ENCODE results near the gene DZIP1.
"Not testable (repeated sequence)": the region's sequence is repeated elsewhere in the genome, so short reads cannot be mapped to it uniquely, and the experiment has no call there.

DZIP1 gene

DNA sequence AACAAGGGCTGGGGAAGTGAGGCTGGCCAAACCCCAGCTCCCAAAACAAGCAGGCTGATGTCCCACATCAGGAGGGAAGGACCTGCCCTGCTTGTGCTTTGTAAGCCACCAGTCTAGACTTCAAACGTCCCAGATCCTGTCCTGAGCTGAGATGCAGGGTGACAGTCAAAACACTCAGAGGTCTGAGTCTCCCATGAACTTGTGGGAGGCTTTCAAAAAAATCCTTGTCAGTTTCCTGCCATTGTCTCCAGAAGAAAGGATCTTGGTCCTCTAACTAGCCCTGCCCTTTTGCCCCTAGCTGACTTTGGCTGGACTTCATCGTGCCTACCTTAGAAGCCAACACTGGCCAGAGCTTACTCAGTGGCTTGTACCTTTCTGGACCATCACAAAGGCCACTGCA is 43.3 kb downstream of the DZIP1 start:
- DNase-seq: no peak

DNA sequence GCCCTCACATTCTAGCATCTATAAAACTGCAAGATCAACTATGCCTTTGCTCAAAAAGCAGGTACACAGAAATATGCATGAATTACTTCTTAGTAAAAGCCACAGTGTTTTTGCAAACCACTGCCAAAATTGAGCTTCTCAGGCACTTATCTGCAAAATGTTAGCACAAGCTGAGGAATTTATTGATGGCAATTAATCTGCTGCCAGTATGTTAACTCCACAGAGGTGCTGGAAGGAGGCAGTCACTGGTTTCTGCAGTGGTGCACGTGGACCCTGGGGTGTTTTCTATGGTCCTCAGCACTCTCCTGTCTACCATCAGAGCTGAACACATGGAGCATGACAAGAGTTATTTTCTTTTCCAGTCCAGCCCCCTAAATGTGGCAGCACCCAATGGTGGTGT is 47.8 kb downstream of the DZIP1 start:
- no peak for DNase-seq

GRCh38 chr13:95593462-95593861 is 51.0 kb downstream of the DZIP1 start:
- no peak for DNase-seq

GRCh38 chr13:95588721-95589120 is 55.8 kb downstream of the DZIP1 start:
- no peak for DNase-seq

DNA sequence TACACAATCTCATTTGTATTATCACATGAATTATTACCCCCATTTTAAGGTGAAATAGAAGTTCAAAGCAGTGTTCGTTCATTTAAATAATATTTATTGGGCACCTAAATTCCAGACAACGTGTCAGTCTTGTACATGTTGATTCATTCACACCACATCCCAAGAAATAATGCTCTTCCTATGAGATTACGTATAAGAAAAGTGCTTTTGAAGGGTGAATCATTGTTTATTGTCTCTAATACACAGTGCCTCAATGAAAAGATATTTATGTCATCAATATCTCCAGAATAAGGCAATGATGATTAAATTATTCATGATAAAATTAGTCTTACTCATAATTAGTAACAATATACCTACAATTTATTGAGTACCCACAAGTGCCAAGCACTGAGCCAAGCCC is 56.4 kb downstream of the DZIP1 start:
- DNase-seq: no peak

- DNase-seq: no peak
Measured at GRCh38 chr13:95585867-95586266, 58.6 kb downstream of the DZIP1 start.

DNA sequence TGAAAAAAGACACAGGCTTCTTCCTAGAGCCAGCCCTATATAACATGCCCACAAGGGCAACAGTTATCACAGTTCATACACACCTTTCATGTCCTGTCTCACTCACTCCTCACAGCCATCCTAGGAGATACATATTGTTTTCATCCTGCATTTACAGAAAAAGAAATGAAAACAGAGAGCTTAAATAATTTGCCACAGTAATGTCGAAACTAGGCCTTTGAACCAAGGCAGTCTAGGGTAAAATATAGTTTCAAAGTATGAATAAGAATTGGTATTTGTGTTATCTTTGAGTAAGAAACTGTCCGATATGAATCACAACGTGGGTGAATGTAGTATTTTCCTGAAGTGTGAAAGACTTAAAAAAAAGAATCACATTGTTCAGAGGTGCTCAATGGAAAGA is 65.2 kb downstream of the DZIP1 start:
- no peak for DNase-seq

DNA sequence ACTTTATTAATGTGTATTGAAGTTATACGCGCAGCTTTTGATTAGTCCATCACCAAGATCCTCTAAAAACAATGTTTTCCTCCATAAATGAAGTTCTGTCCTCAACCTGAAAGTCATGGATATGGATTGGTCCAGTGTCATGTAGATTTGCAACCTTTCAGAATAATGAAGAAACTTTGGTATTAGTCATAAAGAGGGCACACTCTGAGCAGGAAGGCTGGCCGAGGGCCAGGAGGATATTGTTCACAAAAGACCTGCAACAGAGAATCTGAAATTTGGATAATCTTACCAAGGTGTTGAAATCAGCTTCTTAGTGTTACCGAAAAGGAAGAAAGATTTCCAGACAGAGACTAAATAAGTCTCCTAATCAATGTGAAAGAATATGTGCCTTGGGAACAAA is 71.3 kb downstream of the DZIP1 start:
- DNase-seq: no peak

- DNase-seq: no peak
Measured at GRCh38 chr13:95571941-95572340, 72.6 kb downstream of the DZIP1 start.

DNA sequence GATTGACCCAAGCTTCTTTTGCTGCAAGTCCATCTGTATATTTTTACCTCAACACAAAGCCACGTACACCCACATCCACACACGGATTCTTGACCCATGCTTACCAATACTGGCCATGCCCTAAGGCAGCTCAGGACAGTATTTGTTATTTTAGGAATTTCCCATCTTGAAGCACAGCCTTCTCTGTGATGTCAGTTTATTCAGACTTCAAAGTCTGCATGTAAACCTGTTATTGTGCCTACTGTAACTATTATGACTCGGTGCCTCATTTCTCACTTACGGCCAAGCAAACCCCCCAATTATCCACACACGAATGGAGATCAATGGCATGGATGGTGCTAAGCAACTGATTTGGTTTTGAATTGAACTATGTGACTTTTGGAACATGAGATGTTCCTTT is 74.5 kb downstream of the DZIP1 start:
- no peak for DNase-seq

DNA sequence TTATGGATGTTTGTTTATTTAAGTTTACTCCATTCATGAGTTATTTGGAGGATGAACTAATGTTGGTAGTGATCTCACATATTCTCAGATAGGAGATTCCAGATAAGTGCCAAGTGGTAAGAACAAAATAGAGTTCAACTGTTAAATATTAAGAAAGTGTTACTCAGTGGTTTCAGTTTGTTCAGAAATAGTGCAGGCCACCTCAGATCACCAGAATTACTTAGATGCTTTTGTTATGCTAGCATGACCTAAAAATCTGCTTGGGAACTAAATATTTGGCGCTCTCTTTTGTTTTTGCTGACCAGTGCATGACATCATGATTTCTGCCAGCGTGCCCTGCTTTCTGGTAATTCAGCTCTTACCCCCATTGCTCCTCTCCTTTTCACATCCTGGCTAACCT is 76.4 kb downstream of the DZIP1 start:
- DNase-seq: no peak

GRCh38 chr13:95565758-95566157 is 78.7 kb downstream of the DZIP1 start:
- DNase-seq: not testable (repeated sequence)

- DNase-seq: no peak
Measured at GRCh38 chr13:95564733-95565291, 79.7 kb downstream of the DZIP1 start.

- no peak for DNase-seq
Measured at GRCh38 chr13:95564091-95564490, 80.4 kb downstream of the DZIP1 start.

DNA sequence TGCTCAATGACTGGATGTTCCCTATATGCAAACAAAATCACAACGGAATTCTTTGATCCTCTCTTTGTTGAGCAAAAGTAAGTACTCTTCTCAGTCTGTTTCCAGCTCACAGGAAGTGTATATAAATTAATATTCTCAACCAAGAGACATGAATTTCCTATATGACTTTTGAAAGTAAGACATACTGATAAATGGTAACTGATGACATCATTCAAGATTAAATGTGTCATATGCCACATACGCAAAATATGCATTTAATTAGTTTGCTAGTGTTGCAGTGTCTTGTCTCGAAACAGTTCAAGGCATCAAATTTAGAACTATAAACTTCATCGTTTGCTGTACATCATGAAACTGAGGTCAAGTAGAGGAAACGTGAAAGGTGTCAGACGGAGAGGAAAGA is 84.1 kb downstream of the DZIP1 start:
- DNase-seq: no peak

- no peak for DNase-seq
Measured at GRCh38 chr13:95559100-95559499, 85.4 kb downstream of the DZIP1 start.

DNA sequence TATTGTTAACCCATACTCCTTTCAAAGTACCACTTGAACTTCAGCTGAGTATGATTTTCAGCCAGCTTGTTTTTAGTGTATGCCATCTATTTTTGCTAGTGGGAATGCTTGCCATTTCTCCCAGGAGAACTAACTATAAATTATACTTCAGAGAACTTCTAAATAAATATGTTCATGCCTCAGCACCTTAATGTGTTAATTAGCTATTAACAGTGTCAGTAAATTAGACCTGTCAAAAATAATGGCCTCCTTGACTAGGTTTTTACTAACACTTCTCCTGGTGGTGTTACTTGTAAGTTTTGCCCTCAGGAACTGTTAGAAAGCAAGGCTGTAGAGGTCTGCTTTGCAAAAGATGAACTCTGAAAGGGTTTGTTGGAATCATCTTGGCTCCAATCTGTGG is 87.5 kb downstream of the DZIP1 start:
- no peak for DNase-seq

DNA sequence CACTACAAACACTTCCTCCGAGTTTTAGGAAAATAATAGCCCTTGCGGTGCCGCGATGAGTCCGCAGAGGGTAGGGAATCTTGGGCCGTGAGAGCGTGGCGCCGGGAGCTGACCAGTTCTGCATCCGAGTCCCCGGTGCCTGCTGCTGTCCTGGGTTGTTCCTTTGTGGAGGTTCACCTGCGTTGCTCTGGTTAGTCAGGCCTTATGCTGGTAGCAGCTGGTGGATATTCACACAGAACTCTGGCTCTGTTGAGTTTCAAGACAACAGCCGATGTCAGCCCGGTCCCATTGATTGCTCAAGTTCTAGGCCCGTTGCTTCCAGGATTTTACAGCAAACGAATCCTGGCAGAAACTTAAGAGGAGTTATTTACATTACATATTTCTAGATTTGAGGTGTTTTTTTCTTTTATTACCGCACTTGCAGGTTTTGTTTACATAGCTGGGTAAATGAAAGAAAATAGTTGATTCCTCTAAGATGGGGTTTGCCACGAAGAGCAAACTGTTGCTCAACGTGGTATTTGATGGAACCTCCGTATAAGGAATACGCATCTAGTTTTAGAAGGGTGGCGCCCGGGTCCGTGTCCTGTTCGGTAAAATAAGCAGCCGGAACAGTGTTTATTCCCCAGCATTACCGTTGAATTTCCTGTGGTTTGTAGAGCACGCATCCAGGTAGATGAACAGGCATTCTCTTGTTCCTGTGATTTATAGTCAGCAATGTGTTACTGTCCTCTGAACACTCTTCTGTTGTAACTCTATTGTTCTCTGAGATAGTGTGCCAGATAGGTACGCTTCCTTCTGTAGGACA is 90.7 kb downstream of the DZIP1 start:
- no peak for DNase-seq

- no peak for DNase-seq
Measured at GRCh38 chr13:95552539-95553441, 91.7 kb downstream of the DZIP1 start, which contains the start of gene CLDN10. TSS of gene CLDN10 (plus strand) at chr13:95552720. CDS start at chr13:95552754, 34 bp downstream.

GRCh38 chr13:95552208-95552538 is 92.3 kb downstream of the DZIP1 start:
- no peak for DNase-seq

DNA sequence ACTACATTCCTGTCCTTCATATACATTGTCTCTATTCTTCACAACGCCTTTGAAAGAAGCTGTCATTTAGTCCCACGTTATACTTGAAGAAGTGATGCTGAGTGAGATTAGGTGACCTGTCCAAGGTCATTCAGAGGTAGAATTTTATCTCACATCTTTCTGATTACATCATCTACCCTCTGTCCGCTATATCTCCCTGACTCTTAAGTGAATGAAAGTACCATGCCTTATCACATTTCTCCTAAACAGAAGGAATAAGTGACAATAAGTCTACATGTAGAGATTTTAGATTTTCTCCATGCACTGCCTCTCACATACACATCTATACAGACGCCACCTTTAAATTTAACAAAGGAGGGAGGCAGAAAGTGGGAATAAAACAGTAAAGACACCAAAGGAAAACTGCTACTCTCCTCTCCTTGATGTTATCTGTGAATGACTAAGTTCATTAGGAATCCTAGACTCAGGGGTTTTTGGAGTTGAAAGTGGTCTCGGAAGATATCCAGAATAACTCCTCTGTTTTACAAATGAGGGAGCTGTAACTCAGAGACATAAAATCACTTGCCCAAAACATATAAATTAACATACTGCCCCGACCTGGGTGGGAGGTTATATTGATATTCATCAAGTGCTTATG is 96.9 kb downstream of the DZIP1 start:
- no peak for DNase-seq

DNA sequence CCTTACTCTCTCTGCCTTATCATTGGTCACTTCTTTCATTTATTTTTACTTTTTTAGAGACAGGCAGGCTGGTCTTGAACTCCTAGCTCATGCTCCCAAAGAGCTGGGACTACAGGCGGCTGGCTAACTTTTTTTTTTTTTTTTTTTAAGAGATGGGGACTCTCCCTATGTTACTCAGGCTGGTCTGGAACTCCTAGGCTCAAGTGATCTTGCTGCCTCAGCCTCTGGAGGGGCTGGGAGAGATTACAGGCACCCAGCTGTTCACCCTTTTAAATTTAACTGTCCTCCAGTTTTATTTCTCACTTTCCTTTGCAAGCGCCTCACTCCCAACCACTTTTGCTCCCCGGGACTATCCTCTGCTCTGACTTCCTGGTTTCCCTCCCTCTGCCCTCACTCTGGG is 97.6 kb downstream of the DZIP1 start:
- DNase-seq: no peak

DNA sequence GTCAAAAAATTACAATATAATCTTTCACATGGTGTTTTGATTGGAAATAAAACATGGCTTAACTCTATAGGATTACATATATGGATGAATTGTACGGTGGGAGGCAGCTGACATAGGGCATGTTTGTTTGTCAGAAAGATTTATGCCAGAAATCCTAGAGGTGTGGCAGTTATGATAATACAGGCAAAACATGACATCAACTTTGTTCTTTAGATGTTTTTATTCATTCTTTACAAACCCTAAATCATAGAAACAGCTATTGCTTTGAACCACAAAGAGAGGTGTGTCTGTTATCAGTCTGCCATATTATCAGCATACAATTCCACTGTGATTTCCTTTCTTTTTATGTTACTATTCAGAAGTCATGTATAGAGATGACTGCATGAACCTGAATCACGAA is 100.2 kb downstream of the DZIP1 start:
- DNase-seq: no peak

Data from hematopoietic multipotent progenitor cell treated with erythropoietin and hydrocortisone succinate and interleukin-3 and kit ligand, for 8 days (in vitro differentiated cells).